ENCODE measurements around the gene PLA2G4B. TPM values are rescaled to one million over a fixed set of nuclear protein-coding genes. Genes with fewer than 3 reads are reported as not detected.
A peak's percentile ranks its signal among the peaks of the same experiment; 100 is the strongest.

The PLA2G4B gene
- total RNA-seq, 4 donors from 2014 or later, result 1.8 to 8.7 (median 4.5) TPM

GRCh38 chr15:41811432-41812195, 27.0 kb upstream of the PLA2G4B start:
- peak; percentile 80 to 91 for DNase-seq (ENCODE audit: low spot score in 2 of 2)
- Histone ChIP-seq H3K36me3 (peaks cover 0 to 49% (median 9%) of the 10 kb centered on the region in 3 donors), H3K4me1 (peaks cover 0 to 22% (median 4%) of the 10 kb centered on the region in 4 donors), H3K9me3 (no peaks in the 10 kb centered on the region), H3K27ac (peak overlapping the region in 1 of 4 donors; percentile 50), H3K27me3 (no peaks in the 10 kb centered on the region), H3K4me3 (no peak overlapping the region)
- peak in 1 of 2 donors; percentile 39 for TF ChIP-seq EP300 (IDR thresholded peaks at IDR 0.05)
- no peak for TF ChIP-seq POLR2A (IDR thresholded peaks at IDR 0.05)
- TF ChIP-seq CTCF (IDR thresholded peaks at IDR 0.05), result peak; percentile 79 to 93 (median 90)
- WGBS, 2 donors, result 29 to 46% methylated on average over 13 to 18 of the region's 18 CpGs

- no peaks in the 10 kb centered on the region for H3K27me3 ChIP-seq
- H3K4me1 ChIP-seq, result peaks cover 0 to 16% (median 4%) of the 10 kb centered on the region in 4 donors
- H3K4me3 ChIP-seq, result no peak overlapping the region
- H3K27ac ChIP-seq, result no peak overlapping the region
- no peaks in the 10 kb centered on the region for H3K9me3 ChIP-seq
- TF ChIP-seq EP300 (IDR thresholded peaks at IDR 0.05) (no peak), CTCF (IDR thresholded peaks at IDR 0.05) (no peak), POLR2A (IDR thresholded peaks at IDR 0.05) (no peak)
- no peak for DNase-seq (ENCODE audit: low spot score in 2 of 2)
- H3K36me3 ChIP-seq, result peaks cover 0 to 62% (median 20%) of the 10 kb centered on the region in 3 donors
- 83 to 92% methylated on average over 7 to 10 of the region's 11 CpGs for WGBS, 2 donors
Observed at GRCh38 chr15:41812820-41813375, 25.7 kb upstream of the PLA2G4B start.

GRCh38 chr15:41813426-41813825, 25.2 kb upstream of the PLA2G4B start:
- WGBS, 2 donors, result 86 to 87% methylated on average over 8 of the region's 8 CpGs
- Histone ChIP-seq H3K27me3 (no peaks in the 10 kb centered on the region), H3K27ac (no peak overlapping the region), H3K9me3 (no peaks in the 10 kb centered on the region), H3K4me1 (peaks cover 0 to 16% (median 4%) of the 10 kb centered on the region in 4 donors), H3K36me3 (peaks cover 0 to 67% (median 25%) of the 10 kb centered on the region in 3 donors), H3K4me3 (no peak overlapping the region)
- TF ChIP-seq EP300 (IDR thresholded peaks at IDR 0.05) (no peak), CTCF (IDR thresholded peaks at IDR 0.05) (no peak), POLR2A (IDR thresholded peaks at IDR 0.05) (no peak)
- DNase-seq (ENCODE audit: low spot score in 2 of 2), result no peak

GRCh38 chr15:41814534-41814933, 24.1 kb upstream of the PLA2G4B start:
- no peak for TF ChIP-seq CTCF (IDR thresholded peaks at IDR 0.05)
- no peak for TF ChIP-seq POLR2A (IDR thresholded peaks at IDR 0.05)
- no peak for TF ChIP-seq EP300 (IDR thresholded peaks at IDR 0.05)
- Histone ChIP-seq H3K9me3 (no peaks in the 10 kb centered on the region), H3K4me3 (no peak overlapping the region), H3K36me3 (peaks cover 0 to 78% (median 29%) of the 10 kb centered on the region in 3 donors), H3K27ac (no peak overlapping the region), H3K27me3 (no peaks in the 10 kb centered on the region), H3K4me1 (peaks cover 0 to 13% (median 4%) of the 10 kb centered on the region in 4 donors)
- 90 to 93% methylated on average over 5 of the region's 5 CpGs for WGBS, 2 donors
- no peak for DNase-seq (ENCODE audit: low spot score in 2 of 2)

- Histone ChIP-seq H3K9me3 (no peaks in the 10 kb centered on the region), H3K4me3 (no peak overlapping the region), H3K4me1 (peaks cover 0 to 2% (median 0%) of the 10 kb centered on the region in 4 donors), H3K36me3 (peaks cover under 1 to 100% (median 32%) of the 10 kb centered on the region in 3 donors), H3K27me3 (no peaks in the 10 kb centered on the region), H3K27ac (no peak overlapping the region)
- 88 to 98% methylated on average over 7 to 9 of the region's 9 CpGs for WGBS, 2 donors
- no peak for DNase-seq (ENCODE audit: low spot score in 2 of 2)
- TF ChIP-seq CTCF (IDR thresholded peaks at IDR 0.05), result no peak
- no peak for TF ChIP-seq POLR2A (IDR thresholded peaks at IDR 0.05)
- no peak for TF ChIP-seq EP300 (IDR thresholded peaks at IDR 0.05)
Observed at GRCh38 chr15:41816788-41817187, 21.9 kb upstream of the PLA2G4B start.

Data from tibial nerve (tissue), 4 donors.